NCI-H1092 (cell line): ENCODE measurements around the gene B4GALNT3.
"Not testable (repeated sequence)": the region's sequence is repeated elsewhere in the genome, so short reads cannot be mapped to it uniquely, and the experiment has no call there.

Experiments
- DNase-seq: peaks from one replicate; lab custom pipeline; 2025; lab: John Stamatoyannopoulos, UW

B4GALNT3 gene

DNA sequence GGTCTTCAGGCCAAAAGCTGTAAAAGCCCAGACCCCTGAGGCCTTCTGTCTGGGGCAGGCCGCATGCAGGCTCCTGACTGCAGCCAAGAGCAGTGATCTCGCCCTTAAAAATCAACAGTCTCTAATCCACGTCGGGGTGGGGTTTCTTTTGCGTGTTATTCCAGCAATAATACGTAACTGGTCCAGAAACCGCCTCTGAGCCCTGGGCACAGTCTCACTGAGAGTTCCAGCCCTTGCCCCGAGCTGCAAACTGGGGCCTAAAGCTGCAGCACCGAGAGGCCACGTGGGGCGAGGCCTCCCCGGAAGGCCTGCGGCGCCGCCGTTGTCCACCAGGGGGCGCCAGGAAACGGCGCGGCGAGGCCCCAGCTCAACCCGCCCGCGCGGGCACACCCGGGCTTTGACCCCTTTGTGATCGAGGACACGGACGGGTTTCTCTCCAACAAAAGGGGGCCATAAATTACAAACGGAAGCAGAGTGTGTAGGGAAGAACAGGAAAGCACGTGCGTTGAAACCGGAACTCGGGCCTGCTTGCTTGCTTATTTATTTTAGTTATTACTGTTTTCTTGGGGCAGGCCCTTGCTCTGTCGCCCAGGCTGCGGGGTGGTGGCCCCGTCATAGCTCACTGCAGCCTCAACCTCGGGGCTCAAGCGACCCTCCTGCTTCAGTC, 116.3 kb downstream of the B4GALNT3 start:
- peak; percentile 76 for DNase-seq

DNA sequence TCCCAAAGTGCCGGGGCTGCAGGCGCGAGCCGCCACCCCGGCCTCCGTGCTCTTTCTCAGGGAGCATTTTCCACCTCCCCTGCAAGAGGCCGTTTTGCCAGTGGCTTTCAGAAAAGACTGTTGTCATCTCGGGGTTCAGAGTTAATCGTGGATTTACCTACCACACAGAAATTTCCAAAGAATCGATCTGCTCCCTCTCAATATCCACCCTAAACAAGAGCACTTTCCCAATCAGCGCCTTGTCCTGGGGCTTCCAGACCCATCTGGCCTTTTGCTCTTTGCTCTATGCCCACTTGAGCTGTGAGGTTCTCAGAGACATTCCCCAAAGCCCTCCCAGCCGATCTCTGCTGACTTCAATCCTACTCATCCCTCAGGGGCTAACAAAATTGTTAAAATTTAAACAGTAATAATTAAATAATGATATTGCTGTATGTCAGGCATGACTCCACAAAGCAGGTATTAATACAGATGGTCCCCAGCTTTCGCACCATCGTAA, 116.9 kb downstream of the B4GALNT3 start:
- DNase-seq, result no peak

DNA sequence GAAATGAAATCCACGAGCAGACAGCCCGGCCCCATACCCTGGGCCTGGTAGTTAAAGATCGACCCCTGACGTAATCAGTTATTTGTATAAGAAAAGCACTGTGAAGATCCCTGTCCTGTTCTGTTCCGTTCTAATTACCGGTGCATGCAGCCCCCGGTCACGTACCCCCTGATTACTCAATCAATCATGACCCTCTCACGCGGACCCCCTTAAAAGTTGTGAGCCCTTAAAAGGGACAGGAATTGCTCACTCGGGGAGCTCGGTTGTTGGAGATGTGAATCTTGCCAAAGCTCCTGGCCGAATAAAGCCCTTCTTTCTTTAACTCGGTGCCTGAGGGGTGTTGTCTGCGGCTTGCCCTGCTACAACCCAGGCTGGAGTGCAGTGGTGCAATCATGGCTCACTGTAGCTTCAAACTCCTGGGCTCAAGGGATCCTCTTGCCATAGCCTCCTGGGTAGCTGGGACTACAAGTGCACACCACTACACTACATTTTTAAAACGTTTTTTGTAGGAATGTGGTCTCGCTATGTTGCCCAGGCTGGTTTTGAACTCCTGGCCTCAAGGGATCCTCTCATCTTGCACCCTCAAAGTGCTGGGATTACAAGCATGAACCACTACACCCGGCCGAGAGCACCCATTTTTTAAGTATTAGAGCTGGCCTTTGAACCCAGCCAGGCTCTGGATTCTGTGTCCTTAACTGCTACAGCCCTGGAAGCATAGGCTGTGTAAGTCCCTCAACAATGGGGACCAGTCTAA, 118.4 kb downstream of the B4GALNT3 start:
- not testable (repeated sequence) for DNase-seq

DNA sequence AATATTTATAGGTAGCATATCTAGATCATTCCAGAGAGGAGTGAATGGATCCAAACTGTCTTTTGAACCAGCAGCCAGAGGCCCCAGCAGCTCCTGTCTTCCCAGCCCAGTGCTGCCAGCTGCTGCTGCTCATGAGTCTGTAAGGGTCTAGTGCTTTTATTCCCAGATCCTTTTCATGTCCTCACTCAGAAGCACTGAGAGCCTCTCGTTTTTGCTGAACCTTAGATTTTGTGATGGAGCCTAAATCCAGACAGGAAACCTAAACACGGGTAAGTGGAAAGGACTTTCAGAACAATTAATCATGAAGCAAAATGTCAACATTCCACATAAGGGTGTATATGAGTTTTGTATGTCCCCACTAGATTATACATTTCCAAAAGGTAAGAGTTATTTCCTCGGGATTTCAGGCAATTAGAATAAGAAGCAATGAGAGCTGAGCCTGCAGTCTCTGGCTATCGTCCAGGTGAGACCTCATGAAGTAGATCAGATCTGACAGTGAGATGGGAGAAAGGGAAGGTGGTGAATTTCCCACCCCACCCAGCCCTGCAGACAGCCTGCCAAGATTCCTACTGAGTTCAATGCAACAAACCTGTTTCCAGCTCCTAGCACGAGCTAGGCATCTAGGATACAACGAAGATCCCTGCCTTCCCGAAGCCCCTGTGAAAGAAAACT, 119.1 kb downstream of the B4GALNT3 start:
- DNase-seq, result peak; percentile 47

DNA sequence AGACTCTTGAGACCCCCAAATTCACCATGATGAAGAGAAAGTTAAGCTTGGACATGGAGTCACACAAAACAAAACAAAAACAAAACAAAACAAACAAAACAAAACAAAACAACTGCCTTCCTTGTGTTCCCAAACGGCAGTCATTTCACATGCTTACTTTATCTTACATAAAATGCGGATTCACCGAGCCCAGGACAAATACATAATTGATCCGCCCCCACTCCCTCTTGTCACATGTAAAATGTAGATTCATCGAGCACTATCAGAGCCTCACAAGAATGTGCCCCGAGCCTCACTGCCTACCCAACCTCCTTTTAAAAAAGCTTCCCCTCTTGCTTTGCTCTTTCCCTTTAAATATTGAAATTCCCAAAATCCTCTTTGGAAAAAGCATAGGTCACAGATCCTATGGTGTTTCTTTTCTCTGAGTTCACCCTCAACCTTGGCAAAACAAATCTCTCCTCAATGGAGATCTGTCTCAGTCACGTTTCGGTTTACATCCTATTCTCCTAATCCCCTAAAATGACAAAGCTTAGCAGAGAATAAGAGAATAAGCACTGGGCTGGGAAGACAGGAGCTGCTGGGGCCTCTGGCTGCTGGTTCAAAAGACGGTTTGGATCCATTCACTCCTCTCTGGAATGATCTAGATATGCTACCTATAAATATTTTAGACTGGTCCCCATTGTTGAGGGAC, 119.8 kb downstream of the B4GALNT3 start:
- no peak for DNase-seq

DNA sequence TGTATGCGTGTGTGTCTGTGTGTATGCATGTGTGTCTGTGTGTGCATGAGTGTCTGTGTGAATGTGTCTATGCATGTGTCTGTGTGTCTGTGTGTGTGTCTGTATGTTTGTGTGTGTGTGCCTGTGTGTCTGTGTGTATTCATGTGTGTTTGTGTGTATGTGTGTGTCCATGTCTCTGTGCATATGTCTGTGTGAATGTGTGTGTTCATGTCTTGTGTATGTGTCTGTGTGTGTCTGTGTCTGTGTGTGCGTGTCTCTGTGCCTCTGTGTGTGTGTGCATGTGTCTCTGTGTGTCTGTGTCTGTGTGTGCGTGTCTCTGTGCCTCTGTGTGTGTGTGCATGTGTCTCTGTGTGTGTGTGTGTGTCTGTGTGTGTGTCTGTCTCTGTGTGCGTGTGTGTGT, 121.1 kb downstream of the B4GALNT3 start:
- no peak for DNase-seq

DNA sequence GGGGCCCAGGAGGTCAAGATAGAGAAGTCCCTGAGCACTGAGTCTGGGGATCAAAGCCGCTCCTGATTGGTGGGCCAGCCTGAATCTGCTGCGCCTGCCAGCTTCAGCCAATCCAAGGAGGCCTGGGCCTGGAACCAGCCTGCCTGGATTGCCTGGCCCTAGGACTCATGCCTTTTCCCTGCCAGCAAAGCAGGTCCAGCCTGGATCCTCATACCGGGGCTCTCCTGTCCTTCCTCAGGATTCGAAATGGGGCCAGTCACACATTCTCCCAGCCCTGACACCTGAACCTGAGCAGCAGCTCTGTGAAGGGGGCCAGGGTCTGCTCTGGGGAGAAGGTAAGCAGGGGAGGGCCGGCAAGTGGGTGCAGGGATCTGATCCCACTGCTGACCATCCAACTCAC, 121.6 kb downstream of the B4GALNT3 start:
- DNase-seq, result no peak

DNA sequence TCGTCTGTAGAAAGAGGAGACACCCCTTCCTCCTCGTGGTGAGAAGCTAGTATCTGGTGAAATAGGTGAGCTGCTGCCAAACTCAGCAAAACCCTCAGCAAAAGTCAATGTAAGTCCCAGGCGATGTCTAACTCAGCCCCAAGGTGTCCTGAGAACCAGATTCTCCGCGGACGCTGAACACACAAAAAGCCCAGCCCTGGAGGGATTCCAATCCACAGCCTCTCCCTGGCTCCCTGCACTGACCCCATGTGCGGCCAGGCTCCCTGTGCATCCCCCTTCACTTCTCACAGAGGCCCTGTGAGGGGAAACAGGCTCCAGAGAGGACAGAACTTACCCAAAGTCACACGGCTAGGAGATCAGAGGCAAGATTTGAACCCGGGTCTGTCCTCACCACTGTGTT, 122.0 kb downstream of the B4GALNT3 start:
- no peak for DNase-seq

DNA sequence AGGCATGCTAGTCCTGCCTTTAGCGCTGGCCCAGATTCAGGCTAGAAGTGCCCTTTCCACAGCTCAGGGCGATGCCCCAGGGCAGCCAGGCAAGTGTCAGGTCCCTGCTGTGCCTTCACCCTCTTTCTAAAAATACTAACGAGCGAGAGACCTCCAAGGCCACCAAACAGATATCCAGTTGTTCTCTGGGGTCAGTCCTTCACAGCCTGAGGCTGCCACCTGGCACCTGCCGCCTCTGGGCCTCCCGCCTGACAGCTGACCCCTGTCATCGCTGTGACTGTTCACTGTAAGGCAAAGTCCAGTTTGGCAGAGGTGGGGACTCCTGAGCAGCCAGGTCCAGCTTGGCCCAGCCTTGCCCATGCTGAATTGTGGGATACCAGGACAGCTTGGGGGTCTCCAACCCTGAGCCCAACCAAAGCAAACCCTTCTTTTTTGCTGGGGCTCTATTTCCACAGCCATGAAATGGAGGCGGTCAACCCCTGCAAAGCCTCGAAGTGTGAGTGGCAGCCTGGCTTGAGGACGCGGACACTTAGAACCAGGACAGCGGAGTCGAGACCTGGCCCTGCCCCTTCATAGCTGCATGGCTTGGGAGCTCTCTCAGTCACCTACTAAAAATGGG, 123.6 kb downstream of the B4GALNT3 start:
- DNase-seq, result no peak

DNA sequence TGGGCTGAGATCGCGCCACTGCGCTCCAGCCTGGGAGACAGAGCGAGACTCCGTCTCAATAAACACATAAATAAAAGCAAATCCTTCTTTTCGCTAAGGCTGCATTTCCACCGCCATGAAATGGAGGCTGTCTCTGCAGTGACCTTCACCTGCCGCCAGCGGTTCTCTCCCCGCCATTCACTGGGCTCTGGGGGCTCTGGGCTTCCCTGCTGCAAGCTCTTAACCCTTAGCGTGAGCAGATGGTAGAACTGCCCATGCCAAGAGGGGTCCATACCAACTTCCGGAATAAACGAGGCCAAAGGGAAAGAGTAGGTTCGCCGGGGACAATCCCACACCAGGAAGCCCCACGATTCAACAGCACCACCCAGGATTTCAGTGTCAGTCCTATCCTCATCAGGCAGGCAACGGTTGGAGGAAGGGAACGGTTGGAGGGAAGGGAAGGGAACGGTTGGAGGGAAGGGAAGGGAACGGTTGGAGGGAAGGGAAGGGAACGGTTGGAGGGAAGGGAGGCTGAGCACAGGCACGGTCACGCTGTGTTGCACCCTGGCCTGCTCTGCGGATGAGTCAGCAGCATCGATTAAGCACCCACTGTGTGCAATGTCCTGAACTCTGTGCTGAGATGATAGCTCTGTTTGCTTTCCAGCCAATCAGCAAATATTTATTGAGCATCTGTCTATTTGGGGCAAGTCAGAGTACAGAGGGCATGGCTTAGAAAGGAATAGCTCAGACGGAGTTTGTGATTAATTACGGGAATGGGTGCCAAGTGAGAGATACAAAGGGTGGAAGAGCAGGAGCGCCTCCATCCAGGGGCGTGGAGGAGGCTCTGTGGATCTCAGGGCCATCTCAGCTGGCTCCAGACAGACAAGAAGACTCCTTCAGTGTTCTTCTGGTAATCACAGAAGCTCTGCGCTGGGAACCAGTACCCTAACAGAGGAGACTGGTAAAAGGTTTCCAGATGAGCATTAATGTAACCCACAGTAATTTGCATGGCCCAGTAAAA, 125.6 kb downstream of the B4GALNT3 start:
- no peak for DNase-seq

DNA sequence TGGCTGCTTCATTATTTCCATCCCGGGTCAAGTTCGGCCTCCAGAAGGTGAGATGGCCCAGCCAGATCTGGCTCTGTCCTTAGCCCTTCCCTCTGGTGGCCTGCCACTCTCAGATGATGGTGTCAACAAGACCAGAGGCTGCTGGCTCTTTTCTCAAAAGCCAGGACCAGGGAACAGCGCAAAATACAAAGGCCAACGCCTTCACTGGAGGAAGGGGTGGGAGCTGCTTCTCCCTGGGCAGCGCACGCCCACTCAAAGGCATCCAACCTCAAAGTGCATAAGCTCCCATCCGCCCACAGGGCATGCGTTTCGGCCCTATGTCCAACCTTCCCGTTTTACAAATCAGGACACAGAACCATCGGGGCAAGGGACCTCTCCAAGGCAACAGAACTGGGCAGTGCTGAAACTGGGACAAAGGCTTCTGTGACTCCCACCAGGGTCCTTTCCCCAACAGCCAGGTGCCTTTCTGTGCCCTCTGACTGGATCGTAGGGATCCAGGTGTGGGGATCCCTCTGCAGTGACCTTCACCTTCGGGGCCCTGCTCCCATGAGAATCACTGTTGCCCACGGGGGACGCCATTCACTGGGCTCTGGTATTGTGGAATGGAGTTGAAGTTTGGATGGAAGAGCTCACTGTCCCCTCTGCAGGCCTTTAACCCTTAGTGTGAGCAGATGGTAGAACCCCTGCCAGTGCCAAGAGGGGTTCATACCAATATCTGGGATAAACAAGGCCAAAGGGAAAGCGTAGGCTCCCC, 126.8 kb downstream of the B4GALNT3 start:
- no peak for DNase-seq

DNA sequence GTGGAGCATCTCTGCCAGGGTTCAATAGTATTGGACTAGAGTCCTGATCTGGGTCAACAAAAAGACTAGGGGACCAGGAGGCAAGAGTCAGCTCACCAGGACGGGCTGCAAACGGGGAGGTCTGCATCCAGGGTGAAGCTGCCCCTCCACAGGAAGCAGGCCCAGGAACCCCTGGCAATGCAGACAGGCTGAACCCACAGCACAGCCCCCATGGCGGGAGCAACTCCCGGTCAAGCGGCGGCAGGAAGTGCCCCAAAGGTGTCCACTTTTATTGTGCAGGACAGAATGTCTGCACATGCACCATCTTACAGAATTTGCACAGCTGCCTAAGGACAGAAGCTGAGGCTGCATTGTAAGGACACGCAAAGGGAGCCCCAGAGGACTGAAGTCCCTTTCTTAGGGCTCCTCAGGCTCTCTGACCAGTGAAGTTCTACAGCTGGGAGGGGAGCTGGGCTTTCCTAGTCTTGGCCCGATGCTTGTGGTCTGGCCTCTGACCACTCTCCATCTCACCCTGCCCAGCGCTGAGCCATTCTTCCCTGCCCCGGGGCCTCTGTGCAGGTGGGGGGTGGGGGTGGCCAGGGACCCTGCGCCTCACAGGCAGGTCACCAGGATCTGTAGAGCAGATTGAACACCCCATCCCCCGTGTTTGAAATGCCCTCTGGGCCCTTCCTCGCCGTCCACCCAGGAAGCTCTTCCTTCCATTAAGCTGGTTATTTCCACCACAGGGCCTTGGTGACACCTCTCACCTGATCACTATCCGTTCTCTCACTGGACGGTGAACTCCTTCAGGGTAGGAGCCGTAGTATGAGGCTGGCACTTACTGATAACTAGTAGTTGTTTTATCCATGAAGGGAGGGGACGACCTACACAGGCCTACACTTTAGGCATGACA, 127.6 kb downstream of the B4GALNT3 start:
- no peak for DNase-seq

DNA sequence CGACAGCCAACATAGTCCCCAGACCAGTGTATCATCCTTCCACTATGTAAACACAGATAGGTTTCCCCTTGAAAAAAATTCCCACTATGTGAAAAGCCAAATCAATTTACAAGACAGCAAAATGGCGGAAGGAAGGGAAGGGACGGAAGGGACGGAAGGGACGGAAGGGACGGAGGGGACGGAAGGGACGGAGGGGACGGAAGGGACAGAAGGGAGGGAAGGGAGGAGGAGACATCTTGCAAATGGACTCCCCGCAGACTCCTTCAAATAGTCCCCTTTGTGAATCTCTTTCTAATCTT, 128.2 kb downstream of the B4GALNT3 start:
- no peak for DNase-seq

DNA sequence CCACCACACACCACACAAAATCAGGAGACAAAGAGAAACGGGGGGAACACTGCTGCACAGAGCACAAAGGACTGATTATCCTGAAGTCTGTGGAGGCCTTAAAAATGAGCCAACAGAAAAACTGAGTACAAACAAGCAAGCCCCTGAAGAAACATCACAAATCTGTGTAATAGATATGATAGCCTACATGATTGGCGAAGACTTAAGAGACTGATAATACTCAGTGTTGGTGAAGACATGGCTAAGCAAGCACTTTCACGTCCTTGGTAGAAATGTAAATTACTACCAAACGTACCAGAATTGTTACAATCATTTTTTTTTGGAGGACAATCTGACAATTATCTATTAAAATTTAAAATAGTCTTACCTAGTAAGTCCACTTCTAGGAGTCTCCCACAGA, 128.9 kb downstream of the B4GALNT3 start:
- DNase-seq, result no peak

DNA sequence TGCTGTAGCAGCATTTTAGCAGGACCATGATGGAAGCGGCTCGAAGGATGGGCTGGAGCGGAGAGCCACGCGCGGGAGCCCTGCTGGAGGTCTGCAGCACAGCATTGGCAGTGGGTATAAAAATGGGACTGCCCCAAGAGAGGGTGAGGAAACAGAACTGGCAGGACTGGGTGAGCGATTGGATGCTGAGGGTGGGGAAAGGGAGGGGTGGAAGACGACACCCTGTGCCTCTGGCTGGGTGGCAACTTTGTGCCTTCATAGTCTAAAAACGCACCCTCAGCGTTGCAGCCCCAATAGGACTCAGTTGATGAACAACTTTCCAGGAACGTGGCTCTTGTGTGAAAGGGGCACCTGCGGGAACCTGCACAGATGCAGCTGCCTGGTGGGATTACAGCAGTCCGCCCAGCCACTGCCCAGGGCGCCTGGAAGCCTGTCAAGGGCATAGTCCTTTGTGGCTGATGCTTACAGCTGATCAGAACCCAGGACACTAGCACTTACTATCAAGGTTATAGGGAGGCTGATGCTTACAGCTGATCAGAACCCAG, 130.5 kb downstream of the B4GALNT3 start:
- no peak for DNase-seq

DNA sequence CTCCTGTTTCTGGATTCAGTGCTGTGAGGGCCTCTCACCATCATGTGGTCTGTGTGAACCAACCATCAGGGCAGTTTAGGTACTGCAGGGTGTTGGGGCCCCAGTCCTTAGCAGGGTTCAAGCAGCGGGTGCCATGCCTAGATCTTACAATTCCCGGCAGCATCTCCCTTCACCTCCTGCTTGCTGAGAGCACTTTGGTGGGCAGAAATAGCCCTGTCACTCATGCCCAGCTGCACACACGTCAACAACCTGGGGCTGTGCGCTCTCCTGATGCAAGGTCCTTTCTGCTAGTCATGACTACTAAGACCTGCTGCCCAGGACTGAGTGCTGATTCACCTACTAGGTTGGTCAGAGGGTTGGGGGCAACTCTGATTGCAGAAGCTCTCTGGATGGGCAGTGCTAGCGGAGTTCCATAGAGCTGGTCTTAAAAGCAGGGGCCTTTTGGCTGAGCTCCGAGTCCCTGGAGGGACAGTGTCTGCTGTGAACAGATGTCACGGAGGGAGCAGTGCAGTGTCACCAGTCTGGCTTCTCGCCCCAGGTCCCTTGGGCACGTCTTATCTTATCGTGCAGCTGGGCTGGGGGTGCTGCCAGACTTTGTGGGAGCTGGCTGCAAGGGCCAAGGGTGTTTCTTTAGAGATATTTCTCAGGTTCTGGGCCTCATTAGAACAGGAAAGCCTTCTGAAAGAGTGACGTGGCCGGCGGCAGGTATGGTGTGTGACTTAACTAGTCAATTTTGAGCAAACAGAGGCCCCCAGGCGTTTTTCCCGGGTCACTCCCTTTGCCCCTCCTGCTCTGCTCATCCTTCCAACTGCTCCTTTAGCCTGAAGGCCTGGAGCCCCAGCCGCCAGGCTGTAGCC, 131.7 kb downstream of the B4GALNT3 start:
- DNase-seq, result no peak

DNA sequence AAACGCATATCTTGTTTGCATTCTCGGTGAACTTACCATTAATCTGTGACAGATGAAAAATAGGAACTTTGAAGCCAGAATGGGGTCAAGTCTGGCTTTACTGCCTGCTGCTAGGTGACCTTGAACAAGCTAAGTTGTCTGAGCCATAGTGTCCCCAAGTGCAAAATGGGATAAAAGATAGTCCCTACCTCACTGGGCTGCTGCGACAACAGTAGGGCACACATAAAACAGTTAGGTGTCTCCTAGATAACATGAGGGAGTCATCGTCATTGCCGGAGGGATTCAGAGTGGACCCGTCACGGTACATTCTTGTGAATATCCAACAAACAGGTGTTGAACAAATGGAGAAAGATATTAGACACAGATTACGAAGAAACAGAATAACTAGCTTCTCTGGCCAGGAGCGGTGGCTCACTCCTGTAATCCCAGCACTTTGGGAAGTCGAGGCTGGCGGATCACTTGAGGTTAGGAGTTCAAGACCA, 132.3 kb downstream of the B4GALNT3 start:
- DNase-seq, result no peak
